Heart left ventricle (tissue), 16 donors: Measurements from ENCODE around the gene MCTP1. TPM values are rescaled to one million over a fixed set of nuclear protein-coding genes. Genes with fewer than 3 reads are reported as not detected.

Experiments
- ATAC-seq, 4 donors: fragments of 200-7000 bp; cut with Tn5 transposase; one replicate each; pipeline ENCODE4 v1.9.1; 2020 to 2022; ENCODE audit warnings: moderate library complexity in 4 of 4, mild to moderate bottlenecking in 3 of 4, moderate number of reproducible peaks in 1 of 4
- DNase-seq, 5 donors: peaks; one replicate each; pipeline ENCODE4 v3.0.0-alpha.2; 2020
- H3K27ac ChIP-seq, 12 donors: fragments of 200-600 bp; sonication (generic) in 4 of 12; one replicate each; pipeline versions ENCODE4 v1.5.0 to v1.8.0; 2016 to 2022; ENCODE audit warnings: mild to moderate bottlenecking in 2 of 12
- H3K27me3 ChIP-seq, 9 donors: fragments of 200-600 bp; sonication (generic) in 2 of 9; one replicate each; pipeline versions ENCODE4 v1.5.1 to v1.8.0; 2016 to 2022; ENCODE audit warnings: mild to moderate bottlenecking in 3 of 9
- H3K36me3 ChIP-seq, 9 donors: fragments of 200-600 bp; sonication (generic) in 2 of 9; one replicate each; pipeline versions ENCODE4 v1.5.0 to v1.8.0; 2018 to 2022; ENCODE audit warnings: mild to moderate bottlenecking in 2 of 9
- H3K4me1 ChIP-seq, 12 donors: fragments of 200-600 bp; sonication (generic) in 4 of 12; one replicate each; pipeline versions ENCODE4 v1.5.0 to v1.8.0; 2016 to 2022; ENCODE audit warnings: mild to moderate bottlenecking in 3 of 12
- H3K4me3 ChIP-seq, 12 donors: fragments of 200-600 bp; sonication (generic) in 4 of 12; one replicate each; pipeline versions ENCODE4 v1.5.0 to v1.8.0; 2017 to 2022; ENCODE audit warnings: mild to moderate bottlenecking in 9 of 12, moderate library complexity in 4 of 12
- H3K9me3 ChIP-seq, 12 donors: fragments of 200-600 bp; sonication (generic) in 4 of 12; one replicate each; pipeline versions ENCODE4 v1.5.0 to v1.8.0; 2016 to 2022; ENCODE audit warnings: mild to moderate bottlenecking in 1 of 12
- POLR2A ChIP-seq, 2 donors: fragments of 450-650 bp; IDR thresholded peaks; one replicate each; pipeline ENCODE4 v1.6.1; 2017; ENCODE audit warnings: antibody characterized with exemption in 2 of 2, mild to moderate bottlenecking in 2 of 2, moderate library complexity in 2 of 2
- WGBS, 4 donors: extraction: QIAGEN DNeasy Blood & Tissue Kit in 2 of 4; methylation state at CpG; one replicate each; pipeline versions ENCODE4 v1.1.5 to v1.1.7; 2013 to 2018; 5-methylcytosine and 5-hydroxymethylcytosine counted together
- intact Hi-C, 10 donors: fragments of 100-400 bp; cut with DNase I; formaldehyde crosslinking; loops; one replicate each; pipeline versions ENCODE4 v1.11.1 to v1.14.2; 2022
- polyA plus RNA-seq, 2 donors: library from polyadenylated mRNA; stranded (reverse); fragments of 200-250 nt; gene quantifications; one replicate each; pipeline ENCODE4 v1.2.3, GENCODE V29; 2013
- total RNA-seq, 9 donors: library from RNA; depleted of rRNA in 2 of 9; stranded (reverse); fragments of >200 nt in 2 of 9; fragmentation: NEBNext Ultra II Directional in 3 of 9; extraction: Animal tissue kit (Norgen Biotek cat#: 25700) in 3 of 9; gene quantifications; one replicate each; pipeline versions ENCODE4 v1.1.0 to v1.2.4, GENCODE V29; 2016 to 2023
- TF ChIP-seq, protein P1 (sequence below), 12 donors: fragments of 200-600 bp; sonication (generic) in 4 of 12; IDR thresholded peaks; one replicate each; pipeline versions ENCODE4 v1.5.0 to v1.8.0; 2018 to 2022; ENCODE audit warnings: antibody characterized with exemption in 12 of 12, mild to moderate bottlenecking in 5 of 12
- donor health status: ischemic (EF 13 %, LVEDD 7.1; RV severe dilation, severe dysfunction).
- donor health status: healthy with polysubstance abuse.
- donor health status: DM: no; HTN: yes; CAD: no.
- donor health status: DM: no; HTN: no; CAD: no.
- donor health status: ischemic (EF 25% LVEDD 6.9; RV normal size, moderate dysfunction).
- donor health status: ischemic (EF 25% LVEDD 5.7; RV mildly dilated, moderate dysfunction).
- donor health status: healthy.
- donor health status: DM: yes; HTN: yes; CAD: no.
- donor health status: ischemic (EF 35%, LVEDD 5.7; RV mildly dilated, moderate dysfunction).
- donor health status: nonischemic (EF 11% LVEDD 7.7; RV severe dilation, severe dysfunction).
- donor health status: DM: yes; HTN: yes; CAD: no.
- donor health status: PGD.
- donor health status: ischemic (EF 29% LVEDD 5.4; RV normal size, mild dysfunction).
- donor health status: nonischemic (EF 23%, LVEDD 6.1; RV moderate dilation, normal function).

Gene MCTP1
- total and polyA plus RNA-seq, 11 donors = 0.91 to 28.4 (median 6.1) TPM

DNA sequence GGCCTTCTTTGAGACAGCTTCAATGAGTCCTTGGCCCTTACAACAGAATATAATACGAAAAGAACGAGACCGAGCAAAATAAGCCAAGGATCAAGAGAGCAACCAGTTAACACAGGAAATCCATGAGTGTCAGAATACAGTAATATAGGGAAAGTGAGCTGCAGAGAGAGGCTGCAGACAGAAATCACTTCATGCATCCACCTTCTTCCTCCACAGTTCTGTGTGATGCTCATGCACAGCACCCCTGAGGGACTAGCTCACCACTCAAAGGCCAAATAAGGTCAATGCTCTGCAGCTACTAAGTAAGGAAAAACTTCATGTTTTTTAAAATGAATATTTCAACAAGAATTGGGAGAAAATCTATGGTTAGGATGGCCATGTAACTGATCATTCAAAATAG, 257.1 kb downstream of the MCTP1 start:
- no peak for TF ChIP-seq POLR2A (IDR thresholded peaks at IDR 0.05)
- TF ChIP-seq, protein P1, sequence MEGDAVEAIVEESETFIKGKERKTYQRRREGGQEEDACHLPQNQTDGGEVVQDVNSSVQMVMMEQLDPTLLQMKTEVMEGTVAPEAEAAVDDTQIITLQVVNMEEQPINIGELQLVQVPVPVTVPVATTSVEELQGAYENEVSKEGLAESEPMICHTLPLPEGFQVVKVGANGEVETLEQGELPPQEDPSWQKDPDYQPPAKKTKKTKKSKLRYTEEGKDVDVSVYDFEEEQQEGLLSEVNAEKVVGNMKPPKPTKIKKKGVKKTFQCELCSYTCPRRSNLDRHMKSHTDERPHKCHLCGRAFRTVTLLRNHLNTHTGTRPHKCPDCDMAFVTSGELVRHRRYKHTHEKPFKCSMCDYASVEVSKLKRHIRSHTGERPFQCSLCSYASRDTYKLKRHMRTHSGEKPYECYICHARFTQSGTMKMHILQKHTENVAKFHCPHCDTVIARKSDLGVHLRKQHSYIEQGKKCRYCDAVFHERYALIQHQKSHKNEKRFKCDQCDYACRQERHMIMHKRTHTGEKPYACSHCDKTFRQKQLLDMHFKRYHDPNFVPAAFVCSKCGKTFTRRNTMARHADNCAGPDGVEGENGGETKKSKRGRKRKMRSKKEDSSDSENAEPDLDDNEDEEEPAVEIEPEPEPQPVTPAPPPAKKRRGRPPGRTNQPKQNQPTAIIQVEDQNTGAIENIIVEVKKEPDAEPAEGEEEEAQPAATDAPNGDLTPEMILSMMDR (IDR thresholded peaks at IDR 0.05) = no peak
- Histone ChIP-seq H3K4me1 (peaks cover 0 to 37% (median 2%) of the 10 kb centered on the region in 12 donors), H3K4me3 (no peak overlapping the region), H3K9me3 (peaks cover 0 to 18% (median 0%) of the 10 kb centered on the region in 12 donors), H3K27ac (peak overlapping the region in 1 of 12 donors; percentile 14), H3K36me3 (no peaks in the 10 kb centered on the region), H3K27me3 (no peaks in the 10 kb centered on the region)
- intact Hi-C loops = no loop called here
- WGBS, 4 donors = 39 to 67% (median 45%) methylated on average over 2 to 3 of the region's 3 CpGs
- DNase-seq (no peak), ATAC-seq (no peak)

DNA sequence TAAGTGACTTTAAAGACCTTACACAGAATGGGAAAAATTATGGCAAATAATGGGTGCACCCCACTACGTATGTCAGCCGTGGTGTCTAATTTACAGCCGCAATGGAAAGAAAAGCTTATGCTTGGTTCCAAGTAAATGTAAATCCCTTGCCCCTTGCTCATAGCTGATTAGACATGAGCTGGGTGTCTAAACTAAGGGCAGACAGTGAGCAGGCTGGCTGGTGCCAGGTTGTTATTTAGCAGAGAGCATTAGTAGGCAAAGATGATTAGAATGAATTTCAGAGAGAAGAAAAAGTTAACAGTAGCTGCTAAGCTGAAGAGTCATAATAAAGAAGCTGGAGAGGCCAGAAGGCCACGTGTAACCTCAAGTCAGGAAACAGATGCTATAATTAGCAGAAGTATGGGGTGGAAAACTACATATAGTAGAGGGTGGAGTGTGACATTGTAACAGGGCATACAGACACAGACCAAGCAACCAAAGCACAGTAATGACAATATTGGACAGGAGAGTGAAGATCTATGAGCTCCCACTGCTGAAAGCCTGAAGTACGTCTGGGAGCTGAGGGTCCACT, 257.7 kb downstream of the MCTP1 start:
- H3K27ac ChIP-seq = peak overlapping the region in 1 of 12 donors; percentile 14
- 54 to 71% (median 63%) methylated on average over 5 of the region's 5 CpGs for WGBS, 4 donors

DNA sequence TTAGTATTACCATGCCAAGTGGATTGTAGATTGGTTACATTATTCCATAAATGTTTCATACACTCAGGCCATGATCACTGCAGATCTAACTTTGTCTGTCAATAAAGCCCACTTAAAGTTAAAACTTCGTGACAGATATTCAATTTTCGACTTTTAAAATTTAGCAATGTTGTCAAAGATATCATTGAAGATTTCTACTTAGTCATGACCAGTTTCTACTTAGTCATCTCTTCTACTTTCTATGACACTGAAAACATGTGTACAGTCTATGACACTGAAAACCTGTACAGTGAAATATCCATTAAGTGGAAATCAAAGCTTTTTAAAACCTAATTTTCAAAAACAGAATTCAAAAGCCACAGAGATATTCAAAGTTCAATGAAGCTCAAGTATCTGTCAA, 258.2 kb downstream of the MCTP1 start:
- H3K27me3 ChIP-seq = no peaks in the 10 kb centered on the region
- ATAC-seq (no peak), DNase-seq (no peak)
- TF ChIP-seq POLR2A (IDR thresholded peaks at IDR 0.05) = no peak
- TF ChIP-seq, protein P1 (IDR thresholded peaks at IDR 0.05) = no peak
- H3K4me3 ChIP-seq = no peak overlapping the region
- intact Hi-C loops = no loop called here
- no peaks in the 10 kb centered on the region for H3K36me3 ChIP-seq
- peaks cover 0 to 37% (median 2%) of the 10 kb centered on the region in 12 donors for H3K4me1 ChIP-seq
- WGBS, 4 donors = 88 to 93% (median 91%) methylated on average over 2 of the region's 2 CpGs
- no peak overlapping the region for H3K27ac ChIP-seq
- peaks cover 0 to 8% (median 0%) of the 10 kb centered on the region in 12 donors for H3K9me3 ChIP-seq

More for the DNA sequence above, 257.7 kb downstream of the MCTP1 start:
- TF ChIP-seq, protein P1 (IDR thresholded peaks at IDR 0.05) = no peak
- no peak for TF ChIP-seq POLR2A (IDR thresholded peaks at IDR 0.05)
- Histone ChIP-seq H3K4me3 (no peak overlapping the region), H3K9me3 (peaks cover 0 to 13% (median 0%) of the 10 kb centered on the region in 12 donors), H3K4me1 (peaks cover 0 to 37% (median 2%) of the 10 kb centered on the region in 12 donors), H3K36me3 (no peaks in the 10 kb centered on the region), H3K27me3 (no peaks in the 10 kb centered on the region)
- ATAC-seq (peak in 3 of 4 donors; percentile 34 to 64 (median 55)), DNase-seq (no peak)
- intact Hi-C loops = no loop called here

DNA sequence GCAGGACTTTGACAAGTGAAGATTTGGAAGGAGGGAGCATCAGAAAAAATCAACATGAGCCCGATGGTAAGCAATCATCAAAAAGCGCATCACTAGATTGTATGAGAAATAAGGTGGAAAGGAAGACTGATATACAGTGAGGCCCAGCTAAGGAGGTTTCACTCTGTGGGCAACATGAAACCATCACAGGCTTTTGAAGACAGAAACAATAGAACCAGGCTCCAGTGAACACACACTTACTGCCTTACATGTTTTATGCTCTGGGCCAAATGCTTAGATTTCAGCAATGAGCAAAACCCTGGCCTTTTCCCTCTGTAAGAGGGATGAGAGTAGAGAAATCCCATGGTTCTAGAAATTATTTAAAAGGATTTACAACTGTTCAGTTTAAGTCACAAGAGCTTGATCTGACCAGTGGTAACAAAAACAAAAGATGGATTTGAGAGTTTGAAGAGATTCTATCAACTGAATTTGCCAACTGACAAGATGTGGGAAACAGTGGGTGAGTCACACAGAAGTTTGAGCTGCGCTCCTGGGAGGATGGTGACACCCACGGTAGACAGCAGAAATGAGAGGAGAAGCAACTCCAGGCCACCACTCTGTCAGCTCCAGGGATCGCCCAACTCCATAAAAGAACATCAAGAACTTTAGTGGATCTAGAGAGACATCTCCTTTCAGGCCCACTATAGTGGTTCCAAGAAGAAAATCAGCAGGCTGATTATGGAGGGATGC, 261.8 kb downstream of the MCTP1 start:
- no peaks in the 10 kb centered on the region for H3K9me3 ChIP-seq
- no peaks in the 10 kb centered on the region for H3K36me3 ChIP-seq
- TF ChIP-seq, protein P1 (IDR thresholded peaks at IDR 0.05) = no peak
- TF ChIP-seq POLR2A (IDR thresholded peaks at IDR 0.05) = no peak
- no peak overlapping the region for H3K4me3 ChIP-seq
- no peaks in the 10 kb centered on the region for H3K27me3 ChIP-seq
- DNase-seq = no peak
- intact Hi-C loops = no loop called here
- no peak for ATAC-seq
- 83 to 84% (median 83%) methylated on average over 5 of the region's 5 CpGs for WGBS, 4 donors
- peaks cover 0 to 34% (median 2%) of the 10 kb centered on the region in 12 donors for H3K4me1 ChIP-seq
- no peak overlapping the region for H3K27ac ChIP-seq
